ENCODE data around the gene ANKRD10. TPM values are rescaled to one million over a fixed set of nuclear protein-coding genes. Genes with fewer than 3 reads are reported as not detected.

The ANKRD10 gene
- total RNA-seq, 1 experiment from 2014 or later: 159 TPM

- Histone ChIP-seq H4K20me1 (ENCODE audit: control insufficient read depth, insufficient read depth, insufficient read length) (no peaks in the 10 kb centered on the region), H3K4ac (ENCODE audit: low read depth, low read length) (no peak overlapping the region), H3K79me1 (ENCODE audit: insufficient read depth, low read depth, low read length, poor library complexity, severe bottlenecking) (no peaks in the 10 kb centered on the region), H3K18ac (ENCODE audit: insufficient read length, low read depth, low read length) (no peak overlapping the region), H3K27ac (ENCODE audit: insufficient read length, low read depth, low read length) (no peak overlapping the region), H2AK5ac (ENCODE audit: insufficient read length, low read length) (no peak overlapping the region), H3T11ph (ENCODE audit: low read length) (no peak overlapping the region), H3K56ac (ENCODE audit: insufficient read length, low read depth, low read length) (no peak overlapping the region), H3K9me3 (ENCODE audit: control insufficient read depth, low read depth, low read length) (no peaks in the 10 kb centered on the region), H2AFZ (ENCODE audit: low read length) (no peak overlapping the region), H2BK20ac (ENCODE audit: low read depth, low read length, poor library complexity, severe bottlenecking) (no peak overlapping the region), H2BK120ac (ENCODE audit: low read depth, low read length, poor library complexity, severe bottlenecking) (no peak overlapping the region), H3K9ac (ENCODE audit: extremely low read depth, insufficient read length, low read length) (no peak overlapping the region), H3K14ac (ENCODE audit: insufficient read depth, low read length) (no peak overlapping the region), H3K23ac (ENCODE audit: insufficient read length, low read depth, low read length) (no peak overlapping the region), H3K4me1 (ENCODE audit: insufficient read depth, low read length) (0 out of 2 replicates have a peak, but pooled peaks cover 9% of the 10 kb centered on the region), H2BK5ac (ENCODE audit: insufficient read length, low read length) (no peak overlapping the region), H3K27me3 (ENCODE audit: insufficient read depth, low read length) (no peaks in the 10 kb centered on the region), H2BK12ac (ENCODE audit: insufficient read length, low read depth, low read length) (no peak overlapping the region), H4K8ac (replicated peaks; ENCODE audit: insufficient read length, low read depth, low read length) (no peak overlapping the region), H3K23me2 (ENCODE audit: insufficient read length, low read depth, low read length, poor library complexity, severe bottlenecking) (no peaks in the 10 kb centered on the region), H3K4me2 (ENCODE audit: insufficient read depth, insufficient read length, low read length) (no peak overlapping the region), H4K91ac (ENCODE audit: insufficient read length, low read depth, low read length) (no peak overlapping the region), H4K5ac (ENCODE audit: insufficient read length, low read depth, low read length) (no peak overlapping the region), H3K79me2 (ENCODE audit: insufficient read depth, low read length) (no peaks in the 10 kb centered on the region), H2BK15ac (ENCODE audit: low read depth, low read length) (no peak overlapping the region)
- no peaks in the 10 kb centered on the region for H3K27me3 Mint-ChIP-seq (ENCODE audit: low read depth)
- H3K4me3 Mint-ChIP-seq: no peak overlapping the region
- H3K27ac Mint-ChIP-seq: no peak overlapping the region; a peak in 2 of 7 replicates
- no peak for DNase-seq
- TF ChIP-seq, protein P1, sequence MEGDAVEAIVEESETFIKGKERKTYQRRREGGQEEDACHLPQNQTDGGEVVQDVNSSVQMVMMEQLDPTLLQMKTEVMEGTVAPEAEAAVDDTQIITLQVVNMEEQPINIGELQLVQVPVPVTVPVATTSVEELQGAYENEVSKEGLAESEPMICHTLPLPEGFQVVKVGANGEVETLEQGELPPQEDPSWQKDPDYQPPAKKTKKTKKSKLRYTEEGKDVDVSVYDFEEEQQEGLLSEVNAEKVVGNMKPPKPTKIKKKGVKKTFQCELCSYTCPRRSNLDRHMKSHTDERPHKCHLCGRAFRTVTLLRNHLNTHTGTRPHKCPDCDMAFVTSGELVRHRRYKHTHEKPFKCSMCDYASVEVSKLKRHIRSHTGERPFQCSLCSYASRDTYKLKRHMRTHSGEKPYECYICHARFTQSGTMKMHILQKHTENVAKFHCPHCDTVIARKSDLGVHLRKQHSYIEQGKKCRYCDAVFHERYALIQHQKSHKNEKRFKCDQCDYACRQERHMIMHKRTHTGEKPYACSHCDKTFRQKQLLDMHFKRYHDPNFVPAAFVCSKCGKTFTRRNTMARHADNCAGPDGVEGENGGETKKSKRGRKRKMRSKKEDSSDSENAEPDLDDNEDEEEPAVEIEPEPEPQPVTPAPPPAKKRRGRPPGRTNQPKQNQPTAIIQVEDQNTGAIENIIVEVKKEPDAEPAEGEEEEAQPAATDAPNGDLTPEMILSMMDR (conservative IDR thresholded peaks at IDR 0.05): no peak
- peaks cover 0 to 3% (median 0%) of the 10 kb centered on the region in 3 experiments; a peak in 2 of 7 replicates for H3K36me3 Mint-ChIP-seq (ENCODE audit: insufficient read depth in 1 of 3, low read depth in 3 of 3)
- no peaks in the 10 kb centered on the region; a peak in 1 of 5 replicates for H3K9me3 Mint-ChIP-seq
- WGBS (ENCODE audit: extremely low coverage, insufficient read length, low lambda C conversion rate): no CpG with 5 or more reads among the region's 3 CpGs
- peaks cover 41 to 44% of the 10 kb centered on the region in 2 experiments for H3K4me1 Mint-ChIP-seq
Observed at GRCh38 chr13:110884517-110884916, 30.4 kb downstream of the ANKRD10 start.
